Activated naive CD8-positive, alpha-beta T cell (primary cell): ENCODE measurements around the gene BSND.
A peak's percentile ranks its signal among the peaks of the same experiment; 100 is the strongest.

ENCODE experiments used
- H3K27ac Mint-ChIP-seq: one replicate; pipeline ENCODE4 v1.8.0; 2021; ENCODE audit warnings: mixed read lengths
- H3K27me3 Mint-ChIP-seq: one replicate; pipeline ENCODE4 v1.8.0; 2021; ENCODE audit warnings: mixed read lengths
- H3K36me3 Mint-ChIP-seq: one replicate; pipeline ENCODE4 v1.8.0; 2021; ENCODE audit warnings: mixed read lengths
- H3K4me1 Mint-ChIP-seq: one replicate; pipeline ENCODE4 v1.8.0; 2021; ENCODE audit warnings: low read depth, mixed read lengths
- H3K4me3 Mint-ChIP-seq: one replicate; pipeline ENCODE4 v1.8.0; 2021; ENCODE audit warnings: mild to moderate bottlenecking, mixed read lengths
- H3K9me3 Mint-ChIP-seq: one replicate; pipeline ENCODE4 v1.8.0; 2021; ENCODE audit warnings: low read depth, mixed read lengths

Gene BSND

GRCh38 chr1:54995013-54995760, 3.5 kb upstream of the BSND start:
- Mint-ChIP-seq H3K27ac (no peak overlapping the region), H3K27me3 (peaks cover 14% of the 10 kb centered on the region), H3K36me3 (no peaks in the 10 kb centered on the region), H3K4me1 (peaks cover 20% of the 10 kb centered on the region), H3K9me3 (no peaks in the 10 kb centered on the region), H3K4me3 (no peak overlapping the region)

DNA sequence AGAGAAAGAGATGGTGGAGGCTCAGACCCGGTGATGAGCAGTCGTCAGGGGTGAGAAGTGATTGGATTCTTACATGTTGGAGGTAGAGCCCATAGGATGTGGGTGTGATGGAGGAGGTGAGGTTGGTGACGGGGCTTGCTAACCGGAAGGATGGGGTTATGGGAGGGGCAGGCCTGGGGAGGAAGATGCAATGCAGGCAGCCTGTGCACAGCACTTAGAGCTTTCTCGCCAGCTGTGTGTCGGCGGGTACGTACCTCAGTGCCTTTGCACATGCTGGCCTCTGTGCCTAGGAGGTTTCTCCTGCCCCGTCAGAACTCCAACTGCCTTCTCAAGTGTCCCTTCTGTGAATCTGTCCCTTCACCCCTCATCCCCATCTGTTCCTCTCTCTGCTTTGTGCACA, 2.9 kb upstream of the BSND start:
- H3K4me1 Mint-ChIP-seq, result peaks cover 20% of the 10 kb centered on the region
- H3K9me3 Mint-ChIP-seq, result no peaks in the 10 kb centered on the region
- H3K4me3 Mint-ChIP-seq, result peak overlapping the region; percentile 54
- no peak overlapping the region for H3K27ac Mint-ChIP-seq
- H3K27me3 Mint-ChIP-seq, result peaks cover 14% of the 10 kb centered on the region
- no peaks in the 10 kb centered on the region for H3K36me3 Mint-ChIP-seq

DNA sequence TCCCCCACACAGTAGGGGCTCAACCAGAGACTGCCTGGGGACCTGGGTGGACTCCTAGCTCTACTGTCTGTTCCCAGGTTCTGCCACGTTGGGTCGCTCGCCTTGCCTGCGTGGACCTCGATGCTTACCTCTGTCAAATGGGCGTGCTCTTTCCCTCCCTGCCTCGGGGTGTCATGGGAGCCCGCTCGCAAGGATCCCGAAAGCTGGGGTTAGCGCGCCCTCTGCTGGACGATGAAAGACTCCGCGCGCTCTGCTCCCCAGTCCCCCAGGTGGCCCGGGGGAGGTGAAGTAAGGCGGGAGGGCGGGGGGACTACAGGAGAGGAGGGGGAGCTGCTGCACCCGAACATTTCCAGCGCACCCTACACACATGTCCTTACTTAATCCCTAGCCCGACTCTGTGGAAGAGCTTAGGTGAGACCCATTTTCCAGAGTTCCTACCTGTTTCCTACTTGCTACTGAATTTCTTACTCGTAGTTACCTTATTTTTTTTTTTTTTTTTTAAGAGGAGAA, 2.3 kb upstream of the BSND start:
- Mint-ChIP-seq H3K36me3 (no peaks in the 10 kb centered on the region), H3K4me1 (peaks cover 20% of the 10 kb centered on the region), H3K4me3 (peak overlapping the region; percentile 72), H3K27me3 (peaks cover 14% of the 10 kb centered on the region), H3K27ac (no peak overlapping the region), H3K9me3 (no peaks in the 10 kb centered on the region)

GRCh38 chr1:54996869-54997710, 1.6 kb upstream of the BSND start:
- Mint-ChIP-seq H3K4me3 (peak overlapping the region; percentile 72), H3K9me3 (no peaks in the 10 kb centered on the region), H3K27me3 (peaks cover 14% of the 10 kb centered on the region), H3K4me1 (peaks cover 20% of the 10 kb centered on the region), H3K27ac (no peak overlapping the region), H3K36me3 (no peaks in the 10 kb centered on the region)

DNA sequence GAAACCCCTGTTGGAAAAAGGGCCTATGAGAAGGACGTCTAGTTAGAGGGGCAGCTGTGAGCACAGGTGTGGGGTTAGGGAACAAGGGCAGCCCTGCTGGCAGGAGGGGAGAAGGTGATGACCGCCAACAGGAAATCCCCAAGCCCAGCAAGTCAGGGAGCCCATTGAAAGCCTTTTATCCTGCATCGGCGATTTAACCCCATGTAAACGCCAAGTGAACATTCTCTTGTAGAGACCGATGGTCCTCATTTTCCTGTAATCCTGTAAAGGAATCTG, 1.1 kb upstream of the BSND start:
- H3K9me3 Mint-ChIP-seq, result no peaks in the 10 kb centered on the region
- H3K36me3 Mint-ChIP-seq, result no peaks in the 10 kb centered on the region
- no peak overlapping the region for H3K27ac Mint-ChIP-seq
- H3K4me3 Mint-ChIP-seq, result peak overlapping the region; percentile 63
- H3K27me3 Mint-ChIP-seq, result peaks cover 14% of the 10 kb centered on the region
- peaks cover 20% of the 10 kb centered on the region for H3K4me1 Mint-ChIP-seq

GRCh38 chr1:54998100-54998499, 633 bp upstream of the BSND start:
- peaks cover 20% of the 10 kb centered on the region for H3K4me1 Mint-ChIP-seq
- H3K27me3 Mint-ChIP-seq, result peaks cover 14% of the 10 kb centered on the region
- H3K9me3 Mint-ChIP-seq, result no peaks in the 10 kb centered on the region
- H3K4me3 Mint-ChIP-seq, result no peak overlapping the region
- H3K27ac Mint-ChIP-seq, result no peak overlapping the region
- H3K36me3 Mint-ChIP-seq, result no peaks in the 10 kb centered on the region

DNA sequence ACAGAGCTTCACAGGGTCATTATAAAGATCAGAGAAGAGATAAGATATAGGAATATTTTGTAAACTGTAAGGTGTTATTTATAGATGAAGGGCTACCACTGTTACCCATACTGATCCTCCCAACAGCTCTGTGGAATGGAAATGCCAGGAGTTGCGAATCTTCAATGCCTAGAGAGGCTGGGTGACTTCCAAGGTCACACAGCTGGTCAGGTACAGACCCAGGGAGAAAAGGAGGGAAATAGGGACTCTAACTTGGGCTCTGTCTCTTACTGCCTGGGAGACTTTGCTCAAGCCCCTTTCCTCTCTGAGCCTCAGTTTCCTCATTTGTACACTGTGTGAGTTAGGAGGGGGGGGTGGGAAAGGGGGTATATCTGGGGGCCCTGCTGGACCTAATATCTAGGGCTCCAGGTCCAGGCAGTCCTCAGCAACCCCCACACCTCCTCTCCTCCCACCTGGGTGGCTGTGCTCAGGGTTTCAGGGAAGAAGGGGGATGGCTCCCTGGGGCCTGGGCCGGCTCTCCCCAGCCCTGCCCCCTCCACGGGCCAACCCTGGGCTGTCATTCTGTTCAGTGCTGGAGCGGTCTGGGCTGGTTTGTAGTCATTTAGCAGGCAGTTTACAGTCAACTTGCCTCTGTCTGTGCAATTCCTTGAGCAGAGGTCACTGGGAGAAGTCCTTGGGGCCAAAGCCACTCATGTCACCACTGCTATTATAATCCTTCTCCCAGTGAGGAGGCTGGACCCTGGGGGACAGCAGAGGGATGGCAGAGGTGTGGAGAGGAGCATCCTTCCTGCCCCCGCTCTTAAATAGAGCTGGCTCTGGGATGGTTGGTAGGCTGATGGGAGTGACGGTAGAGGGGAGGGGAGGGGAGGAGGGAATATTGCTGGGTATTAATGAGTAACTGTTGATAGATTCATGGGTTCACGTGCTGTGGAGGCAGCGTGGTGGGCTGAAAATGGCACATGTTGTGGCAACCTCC, 1.7 kb downstream of the BSND start:
- H3K4me1 Mint-ChIP-seq, result peaks cover 17% of the 10 kb centered on the region
- peaks cover 14% of the 10 kb centered on the region for H3K27me3 Mint-ChIP-seq
- H3K9me3 Mint-ChIP-seq, result no peaks in the 10 kb centered on the region
- no peak overlapping the region for H3K27ac Mint-ChIP-seq
- no peaks in the 10 kb centered on the region for H3K36me3 Mint-ChIP-seq
- H3K4me3 Mint-ChIP-seq, result no peak overlapping the region

DNA sequence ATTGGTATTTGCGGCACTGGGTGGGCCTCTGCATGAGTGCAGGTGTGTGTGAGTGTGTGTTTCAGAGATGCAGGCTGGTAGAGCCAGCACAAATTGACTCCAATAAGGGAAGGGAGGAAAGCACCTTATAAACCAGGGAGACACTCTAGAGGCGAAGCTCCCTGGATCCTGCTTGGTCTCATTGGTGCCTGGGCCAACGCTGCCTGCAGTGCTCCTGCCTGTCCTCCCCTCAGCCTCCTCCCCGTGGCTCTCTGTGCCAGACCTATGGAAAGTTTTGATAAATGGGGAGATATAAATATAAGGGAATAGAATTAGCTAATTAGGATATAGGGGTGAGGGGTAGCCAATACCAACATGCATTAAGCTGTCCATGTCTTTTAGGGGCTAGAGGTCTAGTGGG, 2.6 kb downstream of the BSND start:
- H3K27me3 Mint-ChIP-seq, result peaks cover 10% of the 10 kb centered on the region

GRCh38 chr1:55002686-55003085, 4.0 kb downstream of the BSND start:
- Mint-ChIP-seq H3K4me1 (no peaks in the 10 kb centered on the region), H3K27me3 (peaks cover 4% of the 10 kb centered on the region), H3K36me3 (no peaks in the 10 kb centered on the region), H3K9me3 (no peaks in the 10 kb centered on the region), H3K27ac (no peak overlapping the region), H3K4me3 (no peak overlapping the region)

More for the DNA sequence above, 2.6 kb downstream of the BSND start:
- Mint-ChIP-seq H3K9me3 (no peaks in the 10 kb centered on the region), H3K36me3 (no peaks in the 10 kb centered on the region), H3K27ac (no peak overlapping the region), H3K4me3 (no peak overlapping the region), H3K4me1 (peaks cover 8% of the 10 kb centered on the region)

DNA sequence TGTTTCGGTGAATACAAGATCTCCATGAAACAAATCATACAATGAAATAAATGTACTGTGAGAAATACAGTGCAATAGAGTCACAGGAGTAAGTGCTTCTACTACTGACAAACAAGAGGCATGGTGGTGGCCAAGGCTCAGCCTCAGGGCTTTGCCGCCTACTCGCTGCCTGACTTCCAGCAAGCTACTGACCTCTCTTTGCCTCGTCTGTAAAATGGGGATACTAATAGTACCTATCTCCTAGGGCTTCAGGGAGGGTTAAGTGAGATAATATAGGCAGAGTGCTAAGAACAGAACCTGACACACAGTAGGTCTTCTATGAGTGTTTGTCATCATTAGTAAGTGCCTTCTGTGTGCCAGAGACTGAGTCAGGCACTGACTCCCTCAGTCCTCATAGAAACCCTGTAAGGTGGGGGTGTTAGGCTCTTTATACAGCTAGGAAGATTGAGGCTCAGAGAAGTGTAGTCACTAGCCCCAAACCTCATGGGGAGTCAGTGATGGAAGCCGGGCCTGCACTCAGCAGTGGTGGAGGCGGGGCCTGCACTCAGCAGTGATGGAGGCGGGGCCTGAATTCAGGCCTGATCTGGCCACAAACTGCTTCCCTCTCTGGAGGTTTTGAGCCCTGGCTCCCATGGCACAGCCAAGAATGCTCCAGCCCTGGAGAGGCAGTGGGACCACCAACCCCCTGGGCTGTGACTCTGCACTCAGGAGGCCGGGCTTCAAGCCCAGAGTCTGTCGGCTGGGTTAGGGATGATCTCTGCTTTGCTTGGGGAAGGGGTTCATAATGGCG, 6.8 kb downstream of the BSND start:
- Mint-ChIP-seq H3K9me3 (no peaks in the 10 kb centered on the region), H3K27ac (no peak overlapping the region), H3K4me1 (no peaks in the 10 kb centered on the region), H3K4me3 (no peak overlapping the region), H3K36me3 (no peaks in the 10 kb centered on the region), H3K27me3 (no peaks in the 10 kb centered on the region)

GRCh38 chr1:55006931-55007330, 8.2 kb downstream of the BSND start:
- Mint-ChIP-seq H3K4me3 (no peak overlapping the region), H3K36me3 (no peaks in the 10 kb centered on the region), H3K9me3 (no peaks in the 10 kb centered on the region), H3K27me3 (no peaks in the 10 kb centered on the region), H3K27ac (no peak overlapping the region), H3K4me1 (no peaks in the 10 kb centered on the region)

DNA sequence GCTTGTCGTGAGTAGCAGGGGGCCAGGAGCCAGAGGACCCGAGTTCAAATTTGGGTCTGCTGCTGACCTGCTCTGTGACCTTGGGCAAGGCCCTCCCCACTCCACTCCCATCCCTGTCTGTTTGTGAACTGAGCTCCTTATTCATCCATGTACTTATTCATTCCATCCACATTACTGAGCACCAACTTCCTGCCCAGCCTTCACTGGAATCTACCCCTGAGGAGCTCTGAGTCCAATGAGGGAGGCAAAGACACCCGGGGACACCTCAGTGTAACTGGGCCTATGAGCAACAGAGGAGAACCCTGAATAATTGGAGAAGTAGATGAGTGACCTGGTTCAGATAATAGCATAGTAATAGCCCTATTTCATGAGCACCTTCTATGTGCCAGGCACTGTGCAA, 8.9 kb downstream of the BSND start:
- H3K4me1 Mint-ChIP-seq, result no peaks in the 10 kb centered on the region
- no peak overlapping the region for H3K4me3 Mint-ChIP-seq
- no peaks in the 10 kb centered on the region for H3K36me3 Mint-ChIP-seq
- H3K9me3 Mint-ChIP-seq, result no peaks in the 10 kb centered on the region
- no peaks in the 10 kb centered on the region for H3K27me3 Mint-ChIP-seq
- no peak overlapping the region for H3K27ac Mint-ChIP-seq

- no peaks in the 10 kb centered on the region for H3K9me3 Mint-ChIP-seq
- no peaks in the 10 kb centered on the region for H3K36me3 Mint-ChIP-seq
- peaks cover 4% of the 10 kb centered on the region for H3K27me3 Mint-ChIP-seq
- H3K4me3 Mint-ChIP-seq, result no peak overlapping the region
- H3K4me1 Mint-ChIP-seq, result no peaks in the 10 kb centered on the region
- H3K27ac Mint-ChIP-seq, result no peak overlapping the region
Measured at GRCh38 chr1:55010194-55010886, 11.6 kb downstream of the BSND start.

- no peaks in the 10 kb centered on the region for H3K4me1 Mint-ChIP-seq
- H3K36me3 Mint-ChIP-seq, result no peaks in the 10 kb centered on the region
- H3K27ac Mint-ChIP-seq, result no peak overlapping the region
- no peak overlapping the region for H3K4me3 Mint-ChIP-seq
- peaks cover 4% of the 10 kb centered on the region for H3K27me3 Mint-ChIP-seq
- H3K9me3 Mint-ChIP-seq, result no peaks in the 10 kb centered on the region
Measured at GRCh38 chr1:55010887-55011217, 12.1 kb downstream of the BSND start.
